ENCODE data around the gene RBBP6. TPM values are rescaled to one million over a fixed set of nuclear protein-coding genes. Genes with fewer than 3 reads are reported as not detected.

The RBBP6 gene
- total RNA-seq, 1 donor from 2014 or later = 62.4 TPM

DNA sequence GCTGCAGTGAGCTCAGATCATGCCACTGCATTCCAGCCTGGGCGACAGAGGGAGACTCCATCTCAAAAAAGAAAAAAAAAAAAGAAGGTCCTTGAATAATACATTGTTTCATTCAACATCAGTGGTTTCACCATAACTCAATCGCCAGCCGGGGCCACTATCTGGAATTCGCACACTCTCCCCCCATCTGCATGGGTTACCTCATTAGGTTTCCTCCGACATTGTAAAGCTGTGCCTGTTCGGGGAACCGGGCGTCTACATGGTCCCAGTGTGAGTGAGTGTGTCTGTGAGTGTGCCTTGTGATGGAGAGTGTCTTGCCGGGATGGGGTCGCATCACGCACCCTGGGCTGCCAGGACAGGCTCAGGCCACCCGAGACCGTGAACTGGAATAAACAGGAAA lies 16.6 kb upstream of the RBBP6 start:
- ATAC-seq = no peak
- DNase-seq (ENCODE audit: low spot score) = no peak
- intact Hi-C loops (cut with DNase I) = no loop called here

DNA sequence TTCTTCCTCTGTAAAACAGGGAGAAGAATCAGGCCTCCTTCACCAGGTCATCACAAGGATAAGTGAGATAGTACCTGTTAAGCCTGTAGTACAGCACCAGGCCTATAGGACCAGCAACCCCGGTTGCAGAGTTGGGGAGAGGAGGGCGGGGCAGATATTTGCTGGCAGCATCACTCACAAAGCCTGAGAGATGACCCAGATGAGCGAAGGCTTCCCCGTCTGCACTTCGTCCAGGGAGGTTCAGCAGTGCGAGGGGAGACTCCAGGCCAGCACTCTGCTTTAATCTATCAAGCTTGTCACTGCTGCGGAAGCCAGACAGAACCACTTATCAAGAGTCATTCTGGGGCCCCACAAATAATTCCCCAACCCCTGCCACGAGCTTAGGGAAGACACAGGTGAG lies 15.8 kb upstream of the RBBP6 start:
- DNase-seq (ENCODE audit: low spot score) = no peak
- no peak for ATAC-seq
- intact Hi-C loops (cut with DNase I) = no loop called here

DNA sequence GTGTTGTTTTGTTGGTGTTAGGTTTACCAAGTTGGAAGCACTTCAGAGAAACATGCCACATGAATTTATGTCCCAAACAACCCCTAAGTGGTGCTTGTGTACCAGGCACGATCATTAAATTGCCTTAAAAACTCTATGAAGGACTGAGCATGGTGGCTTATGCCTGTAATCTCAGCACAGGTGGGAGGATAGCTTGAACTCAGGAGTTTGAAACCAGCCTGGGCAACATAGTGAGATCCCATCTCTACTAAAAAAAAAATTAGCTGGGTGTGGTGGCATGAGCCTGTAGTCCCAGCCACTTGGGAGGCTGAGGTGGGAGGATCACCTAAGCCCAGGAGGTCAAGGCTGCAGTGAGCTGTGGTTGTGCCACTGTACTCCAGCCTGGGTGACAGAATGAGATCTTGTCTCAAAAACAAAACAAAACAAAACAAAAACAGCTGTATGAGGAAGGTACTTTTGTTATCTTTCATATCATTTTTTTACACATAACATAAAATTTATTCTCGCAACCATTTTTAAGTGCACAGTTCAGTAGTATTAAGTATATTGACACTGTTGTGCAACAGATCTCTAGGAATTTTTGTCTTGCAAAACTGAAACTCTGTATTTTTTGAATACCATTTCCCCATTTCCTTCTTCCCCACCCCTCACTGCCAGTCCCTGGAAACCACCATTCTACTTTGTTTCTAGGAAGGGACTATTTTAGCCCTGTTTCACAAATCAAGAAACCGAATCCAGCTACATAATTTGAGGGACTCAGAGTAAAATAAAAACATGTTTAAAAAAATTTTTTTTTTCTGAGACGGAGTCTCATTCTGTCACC lies 14.3 kb upstream of the RBBP6 start:
- intact Hi-C loops (cut with DNase I) = no loop called here
- DNase-seq (ENCODE audit: low spot score) (no peak), ATAC-seq (peak; percentile 38)

DNA sequence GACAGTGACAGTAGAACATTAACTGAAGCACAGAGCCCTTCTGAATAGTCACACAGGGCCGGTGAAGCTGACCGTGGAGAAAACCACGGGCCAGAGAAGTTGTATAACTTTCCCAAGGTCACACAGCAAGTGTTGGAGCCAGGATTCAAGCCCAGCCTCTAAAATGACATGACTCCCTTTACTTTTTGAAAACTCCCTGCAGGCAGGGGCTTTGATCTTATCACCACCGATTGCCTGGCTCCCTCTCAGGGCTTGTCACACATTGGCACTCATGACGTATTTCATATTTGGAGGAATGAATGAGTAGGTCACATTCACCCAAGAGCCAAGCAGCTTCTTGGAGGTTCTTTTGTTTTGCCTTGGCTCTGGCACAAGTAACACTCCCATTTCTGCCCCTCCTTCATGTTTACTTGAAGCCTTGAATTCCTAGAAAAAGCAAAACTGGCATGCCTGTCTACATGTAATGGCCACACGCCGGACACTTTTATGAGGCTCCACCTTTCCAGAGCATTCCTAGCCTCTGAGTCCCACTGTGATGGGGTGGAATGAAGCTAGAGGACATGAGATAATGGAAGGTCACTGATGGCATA lies 13.3 kb upstream of the RBBP6 start:
- ATAC-seq (peak; percentile 79), DNase-seq (ENCODE audit: low spot score) (no peak)
- intact Hi-C loops (cut with DNase I) = no loop called here

DNA sequence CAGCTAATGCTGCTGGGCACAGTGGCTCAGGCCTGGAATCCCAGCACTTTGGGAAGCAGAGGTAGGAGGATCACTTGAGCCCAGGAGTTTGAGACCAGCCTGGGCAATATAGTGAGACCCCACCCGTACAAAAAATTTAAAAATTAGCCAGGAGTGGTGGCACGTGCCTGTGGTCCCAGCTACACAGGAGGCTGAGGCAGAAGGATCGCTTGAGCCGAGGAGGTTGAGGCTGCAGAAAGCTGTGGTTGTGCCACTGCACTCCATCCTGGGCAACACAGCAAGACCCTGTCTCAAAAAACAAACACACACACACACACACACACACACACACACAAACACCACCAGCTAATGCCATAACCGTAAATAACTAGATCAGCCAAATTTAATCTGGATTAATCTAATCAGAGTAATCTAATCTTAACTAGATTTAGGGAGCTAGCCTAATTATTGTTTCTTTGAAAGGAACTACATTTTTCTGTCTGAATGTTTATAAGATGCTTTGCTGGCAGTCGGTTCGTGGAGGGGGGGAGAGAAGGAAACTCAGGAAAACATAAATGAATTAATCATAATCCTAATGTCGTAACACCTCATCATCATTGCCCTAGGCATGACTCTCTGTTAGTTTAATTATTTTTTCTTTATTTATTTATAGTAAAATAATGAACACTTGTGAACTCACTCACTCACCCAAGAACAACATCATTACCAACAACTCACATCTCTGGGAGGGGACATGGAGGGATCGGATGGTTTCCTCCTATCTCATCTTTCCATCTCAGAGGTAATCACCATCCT lies 12.5 kb upstream of the RBBP6 start:
- intact Hi-C loops (cut with DNase I) = no loop called here
- DNase-seq (ENCODE audit: low spot score) = no peak

DNA sequence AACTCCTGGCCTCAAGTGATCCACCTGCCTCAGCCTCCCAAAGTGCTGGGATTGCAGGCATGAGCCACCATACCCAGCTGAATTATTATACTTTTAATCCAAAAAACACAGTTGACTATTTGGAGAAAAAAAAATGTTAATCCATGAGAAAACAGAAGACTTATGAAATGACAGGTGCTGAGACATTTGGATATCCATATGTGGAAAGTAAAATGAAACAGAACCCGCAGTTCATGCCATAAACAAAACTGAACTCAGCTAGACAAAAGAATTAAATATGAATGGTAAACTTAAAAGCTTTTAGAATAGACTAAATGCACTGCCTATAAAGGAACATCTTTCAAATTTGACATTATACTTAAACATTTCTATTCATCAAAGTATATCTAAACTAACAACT lies 8.2 kb upstream of the RBBP6 start:
- DNase-seq (ENCODE audit: low spot score) (no peak), ATAC-seq (no peak)
- intact Hi-C loops (cut with DNase I) = no loop called here

More for the DNA sequence above, 12.5 kb upstream of the RBBP6 start:
- ATAC-seq = no peak

DNA sequence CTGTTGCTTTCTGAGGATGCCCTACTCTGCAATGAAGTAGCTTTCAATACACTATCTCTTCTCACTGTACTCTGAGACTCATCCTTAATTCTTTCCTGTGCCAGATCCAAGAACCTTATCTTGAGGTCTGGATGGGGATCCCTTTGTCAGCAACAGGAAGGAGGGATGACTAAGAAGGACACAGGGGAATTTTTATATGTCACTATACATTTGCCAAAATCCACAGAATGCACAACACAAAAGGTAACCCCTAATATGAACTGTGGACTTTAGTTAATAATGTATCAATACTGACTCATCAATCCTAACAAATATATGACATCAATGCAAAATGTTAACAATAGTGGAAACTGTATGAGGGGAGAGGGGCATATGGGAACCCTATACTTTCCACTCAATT lies 4.7 kb upstream of the RBBP6 start:
- DNase-seq (ENCODE audit: low spot score) = no peak
- ATAC-seq = no peak
- intact Hi-C loops (cut with DNase I) = no loop called here

DNA sequence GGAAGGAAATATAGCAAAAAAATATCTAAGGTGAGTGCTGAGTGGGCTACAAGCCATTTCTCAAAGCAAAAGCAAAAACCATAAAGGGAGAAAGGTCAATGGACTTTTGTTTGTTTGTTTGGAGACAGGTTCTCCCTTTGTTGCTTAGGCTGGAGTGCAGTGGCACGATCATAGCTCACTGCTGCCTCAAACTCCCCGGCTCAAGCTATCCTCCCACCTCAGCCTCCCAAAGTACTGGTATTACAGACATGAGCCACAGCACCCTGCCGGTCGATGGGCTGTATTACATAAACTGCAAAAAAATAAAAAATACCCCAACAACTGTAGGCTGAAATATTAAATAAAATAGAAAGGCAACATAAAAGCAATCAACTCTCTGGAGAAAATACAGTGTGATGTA lies 3.5 kb upstream of the RBBP6 start:
- DNase-seq (ENCODE audit: low spot score) (no peak), ATAC-seq (no peak)
- intact Hi-C loops (cut with DNase I) = no loop called here

DNA sequence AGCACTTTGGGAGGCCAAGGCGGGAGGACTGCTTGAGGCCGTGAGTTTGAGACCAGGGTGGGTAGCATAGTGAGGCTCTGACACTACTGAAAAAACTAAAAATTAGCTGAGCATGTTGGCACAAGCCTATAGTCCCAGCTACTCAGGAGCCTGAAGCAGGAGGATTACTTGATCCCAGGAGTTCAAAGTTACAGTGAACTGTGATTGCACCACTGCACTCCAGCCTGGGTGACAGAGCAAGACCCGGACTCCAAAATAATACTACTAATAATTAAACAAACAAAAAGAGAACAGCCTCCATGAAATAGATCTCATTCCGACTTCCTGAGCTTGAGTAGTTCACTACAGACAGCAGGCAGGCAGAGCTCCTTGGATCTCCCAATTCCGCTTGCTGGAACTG lies 2.7 kb upstream of the RBBP6 start:
- intact Hi-C loops (cut with DNase I) = no loop called here
- no peak for DNase-seq (ENCODE audit: low spot score)
- no peak for ATAC-seq

DNA sequence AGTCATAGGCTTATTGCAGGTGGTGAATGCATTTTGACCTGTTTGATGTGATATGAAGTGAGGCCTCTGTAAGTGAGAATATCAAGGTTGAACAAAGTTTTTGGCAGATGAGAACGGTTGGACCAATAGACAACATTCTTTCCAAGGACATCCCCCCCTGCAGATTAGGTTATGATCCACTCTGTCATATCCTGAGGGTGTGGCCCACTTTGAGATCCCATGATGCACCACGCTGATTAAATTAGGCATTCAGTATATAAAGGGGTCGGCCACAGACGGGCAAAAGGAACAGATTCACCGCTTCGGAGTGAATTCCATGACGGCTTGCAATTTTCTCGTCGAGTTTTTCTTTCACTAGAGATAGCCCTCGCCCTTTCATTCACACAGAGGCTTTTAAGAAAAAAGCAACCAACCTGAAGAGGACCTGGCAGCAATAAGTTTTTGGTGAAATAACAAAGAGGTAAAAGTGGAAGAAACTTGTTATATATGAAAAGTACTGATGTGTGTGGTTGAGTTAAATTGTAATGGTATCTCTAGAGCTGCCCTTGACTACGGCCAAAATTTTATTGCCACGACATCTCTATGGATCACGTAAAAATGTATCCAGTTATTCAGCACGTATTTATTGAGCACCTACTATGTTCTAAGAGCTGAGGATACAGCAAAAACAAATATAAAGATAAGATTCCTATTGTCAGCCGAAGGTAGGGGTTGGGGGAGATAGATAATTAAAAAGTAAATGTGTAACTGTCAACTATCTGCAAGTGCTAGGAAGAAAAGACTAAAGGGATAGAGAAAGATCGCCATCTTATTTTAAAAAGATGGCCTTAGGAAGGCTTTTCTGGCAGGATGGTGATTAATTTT lies 1.7 kb upstream of the RBBP6 start:
- ATAC-seq = no peak
- intact Hi-C loops (cut with DNase I) = no loop called here
- no peak for DNase-seq (ENCODE audit: low spot score)

DNA sequence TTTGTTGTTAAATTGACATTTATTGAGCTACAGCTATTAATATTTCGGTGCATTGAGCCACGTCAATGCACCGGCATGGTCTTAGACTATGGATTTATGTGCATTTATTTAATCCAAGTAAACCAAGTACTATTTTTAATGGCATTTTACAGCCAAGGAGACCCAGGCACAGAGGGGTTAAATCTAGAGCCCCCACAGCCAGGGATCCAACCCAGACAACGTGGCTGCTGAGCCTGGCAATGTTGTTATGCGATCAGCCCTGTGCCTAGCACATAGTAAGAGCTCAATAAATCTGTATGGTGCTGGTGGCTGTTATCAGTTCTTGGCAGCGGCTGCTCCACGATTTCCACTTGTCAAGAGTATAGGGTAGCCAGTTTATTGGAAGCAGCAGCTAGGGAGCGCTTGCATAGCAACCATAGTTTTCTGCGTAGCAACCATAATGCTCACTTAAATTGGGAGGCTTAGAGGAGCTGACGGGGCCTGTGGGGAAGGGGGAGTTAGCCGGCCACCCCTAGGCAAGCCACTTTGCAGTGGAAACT lies 541 bp upstream of the RBBP6 start:
- no peak for DNase-seq (ENCODE audit: low spot score)
- intact Hi-C loops (cut with DNase I) = no loop called here
- peak; percentile 66 for ATAC-seq

DNA sequence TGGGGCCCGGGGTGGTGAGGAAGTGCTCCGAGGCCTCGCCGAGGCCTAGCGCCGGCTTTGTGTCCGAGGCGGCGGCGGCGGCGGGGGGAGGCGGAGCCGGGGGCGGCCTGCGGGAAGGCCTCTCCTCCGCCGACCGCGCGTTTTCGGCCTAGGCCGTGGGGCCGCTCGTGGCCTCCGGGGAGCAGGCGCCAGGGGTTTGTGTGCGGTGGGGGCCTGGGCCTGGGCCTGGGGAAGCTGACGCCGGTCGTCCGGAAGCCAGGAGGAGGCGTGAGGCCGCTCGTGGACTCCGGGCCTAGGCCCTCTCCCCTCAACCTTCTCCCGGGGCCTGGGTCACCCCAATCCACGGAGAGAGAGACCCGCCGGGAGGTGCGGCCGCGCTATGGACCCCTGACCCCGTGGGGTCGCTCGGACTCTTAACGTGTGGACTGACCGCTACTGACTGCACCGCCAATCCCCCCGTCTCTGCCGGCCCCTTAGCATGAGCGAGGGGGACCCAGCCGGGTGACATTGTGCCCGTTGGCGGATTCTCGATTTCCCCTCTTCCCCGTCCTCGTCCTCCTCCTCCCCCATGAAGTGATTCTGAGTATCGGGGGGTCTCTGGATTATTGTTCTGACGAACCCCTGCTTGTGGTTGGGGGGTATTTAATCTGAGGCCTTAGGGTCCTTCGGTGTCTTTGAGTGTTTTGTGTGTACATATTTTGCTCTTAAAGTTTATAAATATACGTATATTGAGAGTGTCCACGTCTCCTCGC lies 660 bp downstream of the RBBP6 start:
- intact Hi-C loops (cut with DNase I) = no loop called here
- ATAC-seq (peak; percentile 52), DNase-seq (ENCODE audit: low spot score) (peak; percentile 78)

DNA sequence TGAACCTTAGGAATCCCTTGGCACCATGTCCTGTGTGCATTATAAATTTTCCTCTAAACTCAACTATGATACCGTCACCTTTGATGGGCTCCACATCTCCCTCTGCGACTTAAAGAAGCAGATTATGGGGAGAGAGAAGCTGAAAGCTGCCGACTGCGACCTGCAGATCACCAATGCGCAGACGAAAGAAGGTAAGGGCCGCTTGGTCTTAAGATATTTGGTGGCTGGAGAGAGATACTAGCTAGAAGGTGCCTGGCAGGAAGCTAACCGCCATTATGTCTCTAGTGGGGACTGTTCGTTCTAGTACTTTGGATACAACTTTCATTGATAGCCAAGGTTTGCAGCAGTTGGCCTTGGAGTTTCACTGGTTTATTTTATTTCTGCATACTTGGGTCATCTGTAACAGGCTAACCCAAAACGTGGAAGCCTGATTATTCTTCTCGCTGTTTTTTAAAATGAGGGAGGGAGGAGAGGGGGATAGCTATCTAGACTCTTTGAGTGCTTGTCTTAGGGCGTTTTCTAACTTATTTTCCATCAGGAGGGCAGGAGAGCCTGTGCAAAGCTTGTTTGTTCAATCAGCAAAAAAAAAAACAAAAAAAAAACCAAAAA lies 1.3 kb downstream of the RBBP6 start:
- ATAC-seq (no peak), DNase-seq (ENCODE audit: low spot score) (no peak)
- intact Hi-C loops (cut with DNase I) = no loop called here

DNA sequence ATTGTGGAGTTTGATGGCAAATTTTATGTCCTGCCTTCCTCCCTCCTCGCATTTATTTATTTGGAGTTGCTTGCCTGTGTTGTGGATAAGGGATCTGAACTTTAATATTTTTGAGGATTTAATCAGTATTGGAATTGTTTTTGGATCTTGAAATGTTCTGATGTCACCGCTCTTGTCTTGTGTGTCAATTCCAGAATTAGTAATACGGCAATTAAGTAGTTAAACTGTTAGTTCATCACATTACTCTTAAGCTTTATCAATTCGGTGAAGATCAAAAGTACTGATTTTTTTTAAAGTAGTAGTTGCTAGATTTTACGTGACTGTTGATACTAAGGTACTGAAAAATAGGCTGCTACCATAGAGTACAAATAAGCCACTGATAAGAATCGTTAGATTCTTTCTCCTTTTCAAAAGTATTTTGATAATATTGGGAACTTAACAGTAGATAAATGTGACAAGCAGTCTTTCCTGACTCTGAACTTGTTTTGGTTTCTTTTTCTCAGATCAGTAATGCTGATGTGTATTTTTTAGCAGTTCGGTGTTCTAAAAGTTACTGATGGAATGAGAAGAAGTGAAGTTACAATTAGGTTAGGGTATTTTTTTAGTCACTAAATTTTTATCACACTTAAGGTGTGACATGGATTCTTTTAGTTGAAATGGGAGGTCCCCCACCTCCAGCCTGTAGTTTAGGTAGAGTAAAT lies 2.0 kb downstream of the RBBP6 start:
- DNase-seq (ENCODE audit: low spot score) = no peak
- ATAC-seq = no peak
- intact Hi-C loops (cut with DNase I) = no loop called here

DNA sequence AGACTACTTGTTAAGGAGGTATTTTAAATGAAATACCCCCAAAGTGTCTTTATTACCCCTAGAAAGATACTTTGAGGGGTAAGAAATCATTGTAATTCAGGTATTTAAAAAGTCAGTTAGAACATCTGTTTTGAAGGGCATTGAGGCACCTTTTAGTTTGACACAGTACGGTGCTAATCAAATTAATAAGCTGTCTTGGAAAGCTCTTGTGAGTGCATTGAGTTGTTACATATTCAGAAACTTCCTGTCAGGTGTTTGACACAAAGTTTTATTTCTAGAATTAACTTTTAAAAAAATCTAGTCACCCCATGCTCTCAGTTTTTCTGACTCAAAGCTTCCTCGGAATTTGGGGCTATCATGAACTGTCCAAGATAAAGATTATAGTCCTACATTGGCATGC lies 4.6 kb downstream of the RBBP6 start:
- intact Hi-C loops (cut with DNase I) = no loop called here
- ATAC-seq = no peak
- no peak for DNase-seq (ENCODE audit: low spot score)

DNA sequence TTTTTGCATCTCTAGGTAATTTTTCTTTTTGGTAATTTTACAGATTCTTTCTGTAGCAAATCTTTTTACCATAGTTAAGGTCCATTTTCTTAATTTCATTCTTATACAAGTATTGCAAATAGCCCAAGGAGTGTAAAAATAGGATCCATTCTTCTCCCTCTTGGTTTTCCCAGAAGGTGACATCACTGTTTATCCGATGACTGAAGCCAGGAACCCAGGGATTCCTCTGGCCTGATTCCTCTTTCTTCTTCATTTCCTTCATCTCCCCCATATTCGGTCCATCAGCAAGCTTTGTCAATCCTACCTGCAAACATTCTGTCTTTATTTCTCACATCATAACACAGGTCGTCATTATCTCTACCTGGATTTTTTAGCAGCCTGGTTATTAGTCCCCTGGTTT lies 5.3 kb downstream of the RBBP6 start:
- no peak for DNase-seq (ENCODE audit: low spot score)
- peak; percentile 25 for ATAC-seq
- intact Hi-C loops (cut with DNase I) = no loop called here

DNA sequence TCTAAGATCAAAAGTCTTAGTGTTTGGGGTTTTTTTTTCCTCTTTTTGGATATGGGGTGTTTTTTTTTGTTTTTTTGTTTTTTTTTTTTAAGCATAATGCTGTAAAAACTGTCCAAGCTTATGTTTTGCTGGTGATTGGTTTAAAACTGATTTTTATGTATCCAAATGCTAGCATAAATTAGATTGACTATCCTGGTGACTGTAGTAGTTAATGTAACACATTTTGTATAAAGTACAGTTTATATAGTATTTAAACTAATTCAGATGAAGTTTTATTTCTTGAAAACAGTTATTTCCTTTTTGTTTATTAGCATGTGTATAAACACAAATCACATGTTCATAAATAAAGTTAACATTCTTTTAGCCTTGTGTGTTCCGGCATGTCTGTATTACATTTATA lies 10.9 kb downstream of the RBBP6 start:
- DNase-seq (ENCODE audit: low spot score) (no peak), ATAC-seq (no peak)
- intact Hi-C loops (cut with DNase I) = no loop called here

Measured in sciatic nerve (tissue), 2 donors.